GM15510 (cell line): Measurements from ENCODE around the gene SRRM2.

ENCODE experiments used
- POLR2A ChIP-seq: IDR thresholded peaks from 3 replicates; pipeline ENCODE4 v1.6.1; 2011; ENCODE audit warnings: borderline replicate concordance; ENCODE audit not compliant: insufficient read length; ENCODE audit errors: extremely low read depth

SRRM2 gene

GRCh38 chr16:2773188-2773968, 20.9 kb downstream of the SRRM2 start:
- TF ChIP-seq POLR2A = no peak

GRCh38 chr16:2774161-2774891, 21.9 kb downstream of the SRRM2 start:
- no peak for TF ChIP-seq POLR2A

- no peak for TF ChIP-seq POLR2A
Measured at GRCh38 chr16:2775131-2775716, 22.8 kb downstream of the SRRM2 start.

GRCh38 chr16:2775765-2776499, 23.5 kb downstream of the SRRM2 start:
- no peak for TF ChIP-seq POLR2A

- TF ChIP-seq POLR2A = no peak
Measured at GRCh38 chr16:2776500-2777139, 24.2 kb downstream of the SRRM2 start.

- TF ChIP-seq POLR2A = peak; percentile 91
Measured at GRCh38 chr16:2777231-2777902, 24.9 kb downstream of the SRRM2 start, which contains the start of gene ELOB. ELOB (minus strand) TSS chr16:2777280; CDS start chr16:2777239, 41 bp downstream.

- TF ChIP-seq POLR2A = no peak
Measured at GRCh38 chr16:2777903-2778629, 25.6 kb downstream of the SRRM2 start.

GRCh38 chr16:2778630-2778958, 26.2 kb downstream of the SRRM2 start:
- no peak for TF ChIP-seq POLR2A

- TF ChIP-seq POLR2A = no peak
Measured at GRCh38 chr16:2779151-2779920, 26.9 kb downstream of the SRRM2 start.

- no peak for TF ChIP-seq POLR2A
Measured at GRCh38 chr16:2779978-2780898, 27.8 kb downstream of the SRRM2 start.

GRCh38 chr16:2782583-2783351, 30.3 kb downstream of the SRRM2 start:
- TF ChIP-seq POLR2A = no peak
